GM12864 (cell line): ENCODE results near the gene KIAA0040.

Experiments
- DNase-seq: peaks from one replicate; pipeline ENCODE4 v3.0.0-alpha.2; 2011; ENCODE audit warnings: low read depth
- H3K4me3 ChIP-seq: 2 replicates; pipeline ENCODE4 v1.5.1; 2011; ENCODE audit warnings: mild to moderate bottlenecking, low read depth, low read length, control low read depth
- CTCF ChIP-seq: IDR thresholded peaks from 2 replicates; pipeline ENCODE4 v1.5.1; 2011; ENCODE audit warnings: low read depth, mild to moderate bottlenecking, moderate library complexity, low read length, control low read depth, inconsistent platforms; ENCODE audit errors: missing control alignments

KIAA0040 gene

DNA sequence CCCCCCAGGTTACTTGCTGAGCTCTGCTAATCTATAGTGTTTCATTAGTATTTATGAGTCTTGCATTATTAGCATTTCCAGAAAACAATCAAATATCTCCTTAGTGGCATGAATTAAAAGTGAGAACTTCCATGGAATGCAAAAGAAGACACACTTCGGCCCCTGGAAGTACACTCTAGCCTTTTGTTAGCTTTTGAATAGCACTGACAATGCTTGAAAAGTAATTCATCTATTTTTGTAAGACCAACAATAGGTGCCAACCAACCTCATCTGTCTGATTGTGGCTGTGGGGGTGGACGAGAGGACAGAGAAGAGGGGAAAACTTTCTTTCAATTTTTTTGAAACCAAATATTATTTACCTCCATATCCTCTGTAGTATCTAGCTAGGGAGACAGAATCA lies 27.8 kb downstream of the KIAA0040 start:
- DNase-seq, result no peak
- H3K4me3 ChIP-seq, result no peak overlapping the region
- no peak for TF ChIP-seq CTCF

DNA sequence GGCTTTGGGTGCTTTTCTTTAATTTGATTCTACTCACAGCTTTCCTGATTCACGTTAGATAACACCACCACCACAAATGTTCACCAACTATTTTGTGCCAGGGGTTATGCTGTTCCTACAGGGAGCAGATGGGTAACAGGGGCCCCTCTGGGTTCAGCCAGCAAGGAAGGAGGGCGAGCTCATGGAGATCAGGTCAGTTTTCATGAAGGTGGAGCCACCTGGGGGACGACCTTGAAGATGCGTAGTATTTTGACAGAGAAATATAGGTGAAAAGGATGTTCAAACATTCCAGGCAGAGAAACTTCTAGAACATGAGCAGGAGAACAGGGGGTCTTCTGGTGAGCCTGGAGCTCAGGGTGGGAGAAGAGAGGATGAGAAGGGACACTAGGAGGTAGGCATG lies 28.9 kb downstream of the KIAA0040 start:
- DNase-seq, result no peak
- no peak overlapping the region for H3K4me3 ChIP-seq
- peak; percentile 4 for TF ChIP-seq CTCF

DNA sequence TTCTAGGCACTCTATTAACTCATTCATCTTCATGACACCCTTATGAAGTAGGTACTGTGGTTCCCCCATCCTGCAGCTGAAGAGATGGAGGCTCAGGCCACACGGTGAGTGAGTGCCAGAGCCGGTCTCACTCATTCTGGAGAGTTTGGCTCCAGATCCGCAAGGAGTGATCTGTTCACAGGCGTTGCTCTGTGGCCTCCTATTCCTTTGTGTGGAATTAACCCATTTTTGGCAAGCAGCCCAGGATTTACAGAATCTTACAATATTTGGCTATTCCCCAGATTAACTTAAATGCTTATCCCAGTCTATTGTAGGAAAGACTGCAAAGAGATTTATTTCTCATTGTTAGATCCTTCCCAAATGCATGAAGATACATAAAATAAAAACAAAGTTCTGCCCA lies 29.6 kb downstream of the KIAA0040 start:
- no peak for TF ChIP-seq CTCF
- H3K4me3 ChIP-seq, result no peak overlapping the region
- DNase-seq, result no peak

DNA sequence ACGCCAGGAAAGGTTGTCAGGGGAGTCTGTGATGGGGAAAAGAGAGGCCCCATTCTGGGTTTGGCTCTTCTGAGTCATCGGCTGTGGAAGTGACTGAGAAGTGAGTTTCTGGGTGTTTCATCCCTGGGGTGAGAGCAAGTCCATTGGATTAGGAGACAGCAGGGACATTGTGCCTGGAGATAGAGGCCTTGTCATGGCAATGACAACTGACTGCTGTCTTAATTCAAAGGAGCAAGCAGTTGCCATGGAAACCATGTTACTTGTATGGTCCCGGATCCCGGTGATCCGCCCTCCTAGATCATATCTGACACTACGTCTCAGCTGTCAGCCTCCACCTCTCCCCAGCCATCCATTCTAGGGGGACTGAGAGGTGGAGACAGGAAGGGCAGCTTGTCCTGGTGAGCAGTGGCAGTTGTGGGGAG lies 34.4 kb downstream of the KIAA0040 start:
- no peak for TF ChIP-seq CTCF
- H3K4me3 ChIP-seq, result no peak overlapping the region
- no peak for DNase-seq

DNA sequence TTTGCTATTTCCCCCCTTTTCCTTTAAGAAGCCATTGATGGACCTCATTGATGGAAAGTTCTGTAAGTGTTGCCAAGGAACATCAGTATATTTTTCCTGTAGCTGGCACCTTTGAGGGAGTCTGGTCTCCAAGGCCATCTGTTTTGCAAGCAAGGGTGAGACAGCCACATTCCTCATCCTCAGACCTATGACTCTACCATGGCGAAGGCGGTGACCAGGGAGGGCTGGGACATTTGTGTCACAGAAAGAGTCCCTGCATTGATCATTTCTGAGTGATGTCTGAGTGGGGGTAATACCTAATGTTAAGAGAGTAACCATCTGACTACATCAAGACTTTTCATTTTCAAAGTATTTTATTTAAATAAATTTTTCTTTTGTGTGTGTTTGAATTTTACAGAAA lies 35.4 kb downstream of the KIAA0040 start:
- no peak for DNase-seq
- no peak overlapping the region for H3K4me3 ChIP-seq
- TF ChIP-seq CTCF, result no peak

GRCh38 chr1:175155936-175156335 lies 36.6 kb downstream of the KIAA0040 start:
- DNase-seq, result no peak
- H3K4me3 ChIP-seq, result no peak overlapping the region
- no peak for TF ChIP-seq CTCF

DNA sequence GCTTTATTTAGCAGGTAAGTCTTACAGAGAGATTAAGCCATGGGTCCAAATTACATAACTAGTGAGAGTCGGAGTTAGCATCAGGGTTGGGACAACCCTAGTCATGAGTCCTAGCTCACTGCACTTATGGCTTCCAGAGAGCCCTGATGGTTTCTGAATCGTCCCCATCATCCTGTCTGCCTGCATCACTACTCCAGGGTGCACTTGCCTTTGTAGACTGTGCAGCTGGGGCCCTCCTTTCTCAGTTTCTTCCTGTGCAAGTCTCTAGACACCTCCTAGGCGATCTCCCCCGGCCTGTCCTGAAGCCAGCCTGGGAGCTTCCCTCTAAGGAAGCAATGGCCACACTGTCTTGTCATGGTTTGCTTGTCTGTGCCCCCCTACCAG lies 37.1 kb downstream of the KIAA0040 start:
- TF ChIP-seq CTCF, result no peak

More for the DNA sequence above, 37.1 kb downstream of the KIAA0040 start:
- H3K4me3 ChIP-seq, result no peak overlapping the region
- no peak for DNase-seq
